ENCODE results near the gene MGAT5.

The MGAT5 gene, protein sequence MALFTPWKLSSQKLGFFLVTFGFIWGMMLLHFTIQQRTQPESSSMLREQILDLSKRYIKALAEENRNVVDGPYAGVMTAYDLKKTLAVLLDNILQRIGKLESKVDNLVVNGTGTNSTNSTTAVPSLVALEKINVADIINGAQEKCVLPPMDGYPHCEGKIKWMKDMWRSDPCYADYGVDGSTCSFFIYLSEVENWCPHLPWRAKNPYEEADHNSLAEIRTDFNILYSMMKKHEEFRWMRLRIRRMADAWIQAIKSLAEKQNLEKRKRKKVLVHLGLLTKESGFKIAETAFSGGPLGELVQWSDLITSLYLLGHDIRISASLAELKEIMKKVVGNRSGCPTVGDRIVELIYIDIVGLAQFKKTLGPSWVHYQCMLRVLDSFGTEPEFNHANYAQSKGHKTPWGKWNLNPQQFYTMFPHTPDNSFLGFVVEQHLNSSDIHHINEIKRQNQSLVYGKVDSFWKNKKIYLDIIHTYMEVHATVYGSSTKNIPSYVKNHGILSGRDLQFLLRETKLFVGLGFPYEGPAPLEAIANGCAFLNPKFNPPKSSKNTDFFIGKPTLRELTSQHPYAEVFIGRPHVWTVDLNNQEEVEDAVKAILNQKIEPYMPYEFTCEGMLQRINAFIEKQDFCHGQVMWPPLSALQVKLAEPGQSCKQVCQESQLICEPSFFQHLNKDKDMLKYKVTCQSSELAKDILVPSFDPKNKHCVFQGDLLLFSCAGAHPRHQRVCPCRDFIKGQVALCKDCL

DNA sequence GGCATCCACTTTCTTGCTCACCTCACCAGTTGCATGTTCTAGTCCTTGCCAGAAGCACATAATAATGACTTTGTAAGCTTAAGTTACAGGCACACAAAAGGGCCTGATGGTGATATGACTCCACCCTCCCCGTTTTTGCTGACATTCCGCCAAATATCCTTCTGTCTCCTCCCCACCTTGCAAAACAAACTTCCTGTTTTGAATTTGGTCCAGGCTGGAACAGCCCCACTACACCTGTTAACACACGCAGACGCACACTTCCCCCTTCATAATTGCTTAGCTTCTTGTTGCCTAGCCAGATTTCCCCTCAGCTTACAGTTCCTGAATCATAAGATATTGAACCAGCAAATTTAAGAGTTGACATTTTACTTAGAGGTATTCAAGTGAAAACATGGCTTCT lies at the start of gene MGAT5:
MGAT5 (plus strand) TSS at position 269 of the 400 bp plus-strand sequence. CDS start 332 bp downstream, outside the sequence.
- DNase-seq, result no peak

DNA sequence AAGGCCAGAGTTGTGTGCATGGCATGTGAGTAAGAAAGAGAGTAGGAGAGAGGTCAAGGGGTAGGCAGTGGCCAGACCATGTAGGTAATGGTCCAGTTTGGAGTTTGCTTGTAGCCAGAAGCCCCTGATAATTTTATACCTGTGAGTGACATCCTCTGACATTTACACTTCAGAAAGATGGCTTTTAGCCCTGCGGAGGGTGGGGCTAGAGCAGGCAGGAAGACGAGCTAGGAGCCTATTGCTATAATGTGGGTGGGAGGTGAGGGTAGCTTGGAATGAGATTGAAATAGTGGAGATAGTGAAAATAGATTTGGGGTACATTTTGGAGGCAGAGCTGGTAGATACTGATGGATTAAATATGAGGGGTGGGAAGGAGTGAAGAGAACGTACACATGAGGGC lies 48.8 kb upstream of the MGAT5 start:
- DNase-seq, result no peak

DNA sequence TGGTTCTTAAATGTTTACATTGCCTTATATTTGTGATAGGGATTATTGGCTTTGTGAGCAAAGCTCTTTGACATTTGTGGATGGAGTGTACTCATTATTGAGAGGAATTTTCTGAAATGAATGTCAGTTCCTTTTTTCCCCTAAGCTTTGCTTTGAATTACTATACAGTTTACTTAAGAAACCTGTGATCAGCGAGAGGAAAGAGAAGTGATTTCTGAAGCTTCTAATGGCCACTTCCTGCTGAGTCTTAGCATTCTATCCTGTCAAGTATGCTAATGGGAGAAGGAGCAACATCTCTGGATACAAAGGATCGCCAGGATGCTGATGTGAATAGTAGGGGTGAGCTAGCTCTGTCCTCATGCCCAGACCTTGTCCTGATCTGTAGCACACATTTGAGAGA lies 47.8 kb upstream of the MGAT5 start:
- DNase-seq, result peak; percentile 17

DNA sequence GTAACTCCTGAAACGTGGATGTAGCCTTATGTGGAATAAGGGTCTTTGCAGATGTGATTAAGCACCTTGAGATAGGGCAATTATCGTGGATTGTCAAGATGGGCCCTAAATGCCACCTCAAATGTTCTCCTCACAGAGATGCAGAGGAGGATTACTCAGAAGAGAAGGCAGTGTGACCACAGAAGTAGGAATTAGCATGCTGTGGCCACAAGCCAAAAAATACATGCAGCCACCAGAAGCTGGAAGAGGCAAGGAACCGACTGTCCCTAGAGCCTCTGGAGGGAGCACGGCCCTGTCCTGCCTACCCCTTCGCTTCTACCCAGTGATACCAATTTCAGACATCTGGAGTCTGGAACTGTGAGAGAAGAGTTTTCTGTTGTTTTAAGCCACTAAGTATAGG lies 47.3 kb upstream of the MGAT5 start:
- DNase-seq, result no peak

DNA sequence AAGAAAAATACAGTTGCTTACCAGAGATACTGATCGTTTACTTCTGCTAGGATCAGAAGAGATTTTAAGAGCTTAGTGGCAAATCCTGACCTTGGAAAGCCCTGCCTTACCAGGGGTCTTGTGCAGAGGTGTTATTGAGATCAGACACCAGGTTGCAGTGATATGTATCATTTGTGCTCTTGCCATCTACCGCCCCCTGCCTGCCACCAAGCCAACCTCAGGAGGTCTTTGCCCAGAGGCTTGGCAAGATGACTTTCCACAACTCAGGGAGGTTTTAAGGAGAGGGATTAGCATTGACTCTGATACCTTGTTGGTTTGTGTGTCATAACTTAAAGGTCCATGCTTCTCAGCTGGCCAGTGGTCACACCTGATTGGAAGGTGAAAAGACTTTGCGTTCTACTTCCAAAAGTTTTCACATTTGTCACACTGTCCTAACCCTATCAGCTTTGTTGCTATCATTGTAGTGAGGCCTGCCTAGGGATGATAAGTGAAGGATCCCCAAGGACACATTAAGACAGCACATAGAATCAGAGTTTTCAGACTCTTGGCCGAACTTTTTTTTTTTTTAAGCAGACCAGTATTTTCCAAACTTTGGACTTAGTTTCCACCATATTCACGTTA lies 46.2 kb upstream of the MGAT5 start:
- peak; percentile 19 for DNase-seq

DNA sequence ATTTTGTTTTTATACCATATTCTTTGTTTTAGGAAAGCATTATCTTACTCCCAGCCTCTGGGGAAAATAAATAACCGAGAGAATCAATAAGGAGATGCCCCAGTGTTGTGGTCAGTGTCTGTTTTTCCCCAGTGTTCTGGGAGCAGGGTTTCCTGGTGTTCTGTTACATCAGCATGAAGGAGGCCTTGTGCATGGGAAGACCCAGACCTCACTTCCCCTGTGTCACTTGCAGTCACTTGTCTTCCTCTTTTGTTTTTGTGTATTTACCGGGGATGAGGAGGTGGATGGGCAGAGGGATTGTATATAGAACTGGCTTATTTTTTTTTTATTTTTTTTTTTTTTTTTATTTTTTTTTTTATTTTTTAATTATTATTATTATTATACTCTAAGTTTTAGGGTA lies 45.0 kb upstream of the MGAT5 start:
- peak; percentile 31 for DNase-seq

DNA sequence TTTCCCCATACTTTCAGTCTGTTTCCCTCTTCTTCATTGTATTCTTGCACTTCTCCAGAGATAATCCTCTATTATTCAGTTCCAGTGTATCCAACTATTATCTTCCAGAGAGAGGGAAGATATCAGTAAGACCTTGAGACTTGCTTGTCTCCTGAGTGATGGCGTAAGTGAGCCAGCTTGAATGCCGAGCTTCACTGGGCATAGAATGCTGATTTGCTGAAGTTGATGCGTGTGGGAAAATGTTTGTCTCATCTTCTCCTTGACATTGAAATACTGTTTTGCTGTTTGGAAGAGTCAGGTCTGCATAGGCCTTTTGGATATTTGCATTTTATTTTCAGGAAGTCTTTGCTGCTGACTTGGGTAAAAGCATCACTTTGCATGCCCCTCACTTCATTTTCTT lies 41.1 kb upstream of the MGAT5 start:
- DNase-seq, result no peak

DNA sequence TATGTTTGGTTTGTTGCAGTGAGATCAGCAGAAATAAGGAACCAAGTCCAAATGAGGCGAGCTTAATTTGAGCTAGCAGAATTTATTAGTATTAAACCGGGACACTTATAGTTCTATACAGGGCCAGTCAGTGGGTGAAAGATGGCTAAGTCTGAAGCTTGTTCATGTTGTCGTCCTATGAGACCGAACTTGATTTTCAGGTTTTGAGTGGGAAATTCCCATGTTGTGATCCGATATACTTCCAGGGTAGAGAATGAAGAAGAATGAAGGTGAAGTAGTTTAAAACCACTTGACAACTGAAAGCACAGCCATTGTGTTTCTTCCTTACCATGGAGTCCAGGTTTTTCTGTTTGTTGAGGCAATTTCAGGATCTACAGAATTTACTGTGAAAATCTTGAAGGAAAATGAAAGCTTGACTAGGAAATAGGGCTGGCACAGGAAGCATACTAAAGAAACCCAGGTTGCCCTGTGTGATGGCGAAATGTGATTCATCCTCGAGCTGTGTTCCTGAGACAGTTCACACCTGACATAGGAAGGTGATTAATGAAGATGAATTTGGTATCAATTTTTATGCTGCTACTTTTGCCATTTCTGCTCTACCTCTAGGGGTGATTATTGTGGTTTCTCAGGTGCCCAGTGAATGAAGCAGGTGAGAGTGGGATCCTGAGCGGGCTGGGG lies 37.6 kb upstream of the MGAT5 start:
- no peak for DNase-seq

DNA sequence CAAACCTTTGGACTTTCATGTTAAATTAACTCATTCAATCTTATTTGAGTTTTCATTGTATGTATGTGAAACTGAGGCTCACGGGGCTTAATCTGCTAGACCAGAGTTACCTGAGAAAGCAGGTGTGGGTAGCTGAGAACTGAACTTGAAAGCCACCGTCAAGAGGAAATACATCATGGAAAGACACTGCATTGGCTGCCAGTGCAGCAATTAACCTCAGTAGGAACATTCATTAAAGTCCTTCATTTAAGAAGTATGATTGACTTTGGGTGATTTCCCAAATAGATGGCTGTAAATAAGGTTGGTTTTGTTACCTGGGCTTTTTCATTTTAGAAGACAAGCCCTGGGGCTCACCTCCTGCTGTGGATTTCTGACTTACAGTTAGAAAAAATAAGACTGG lies 36.5 kb upstream of the MGAT5 start:
- DNase-seq, result no peak

DNA sequence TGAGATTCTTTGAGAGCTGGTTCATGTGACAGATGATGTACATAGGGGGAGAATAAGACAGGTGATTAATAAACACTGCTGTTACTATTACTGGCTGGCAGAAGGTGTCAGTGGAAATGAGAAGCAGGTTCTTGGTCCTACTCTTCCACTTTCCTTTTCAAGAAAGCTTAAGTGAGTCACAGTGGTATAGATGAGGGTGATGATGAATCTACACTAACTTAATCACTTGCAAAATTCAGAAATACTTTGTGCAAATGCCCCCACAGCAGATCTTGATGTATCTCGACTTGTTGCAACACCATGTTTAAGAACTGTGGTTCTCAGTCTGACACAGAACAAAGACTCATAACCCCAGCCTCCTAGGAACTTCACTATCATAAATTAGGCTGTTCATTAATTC lies 35.9 kb upstream of the MGAT5 start:
- DNase-seq, result no peak

DNA sequence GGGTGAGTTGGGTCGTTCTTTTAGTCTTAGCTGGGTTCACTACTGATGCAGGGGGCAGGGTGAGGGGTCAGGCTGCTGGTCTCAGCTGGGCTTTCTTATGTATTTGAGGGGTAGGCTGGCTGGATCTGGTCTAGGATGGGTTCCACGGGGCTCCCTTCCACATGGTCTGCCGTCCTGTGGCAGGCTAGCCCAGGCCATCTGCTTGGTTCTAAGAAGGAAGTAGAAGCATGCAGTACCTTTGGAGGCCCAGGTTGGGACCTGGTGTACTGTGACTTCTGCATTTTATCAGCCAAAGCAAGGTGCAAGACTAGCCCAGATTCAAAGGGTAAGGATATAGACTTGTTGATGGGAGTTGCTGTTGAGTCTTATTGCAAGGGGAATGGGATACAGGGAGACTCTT lies 35.5 kb upstream of the MGAT5 start:
- no peak for DNase-seq

DNA sequence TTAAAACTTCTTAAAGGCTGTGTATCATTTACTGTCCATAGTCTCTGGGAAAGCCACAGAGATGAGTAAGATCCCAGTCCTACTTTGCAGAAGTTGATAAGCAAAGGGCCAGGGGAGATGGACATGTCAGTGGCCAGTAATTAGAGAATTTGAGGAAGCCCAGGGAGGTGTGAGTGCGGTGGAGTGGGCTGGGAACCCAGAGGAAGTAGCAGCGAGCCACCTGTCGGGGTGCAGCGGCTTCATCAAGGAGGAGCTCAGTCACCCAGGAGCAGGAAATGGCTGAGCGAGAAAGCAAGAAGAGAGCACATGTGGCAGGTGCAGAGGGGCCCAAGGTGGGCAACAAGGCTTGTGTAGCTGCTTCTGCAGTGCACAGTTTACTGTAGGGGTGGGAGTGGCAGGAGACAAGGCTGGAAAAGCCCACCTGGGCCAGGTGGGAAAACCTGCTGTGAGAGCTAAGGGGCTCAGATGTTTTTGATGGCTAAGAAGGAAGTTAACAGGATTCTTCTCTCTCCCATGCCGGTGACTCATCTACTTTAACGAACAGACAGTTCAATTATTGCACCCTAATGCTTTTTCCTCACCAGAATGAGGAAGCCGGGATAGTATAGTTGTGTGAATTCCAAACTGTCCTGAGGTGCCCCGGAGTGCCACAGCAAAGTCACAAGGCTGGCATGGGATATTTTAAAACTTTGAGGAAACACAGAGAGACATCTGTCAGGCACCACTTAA lies 34.8 kb upstream of the MGAT5 start:
- no peak for DNase-seq

DNA sequence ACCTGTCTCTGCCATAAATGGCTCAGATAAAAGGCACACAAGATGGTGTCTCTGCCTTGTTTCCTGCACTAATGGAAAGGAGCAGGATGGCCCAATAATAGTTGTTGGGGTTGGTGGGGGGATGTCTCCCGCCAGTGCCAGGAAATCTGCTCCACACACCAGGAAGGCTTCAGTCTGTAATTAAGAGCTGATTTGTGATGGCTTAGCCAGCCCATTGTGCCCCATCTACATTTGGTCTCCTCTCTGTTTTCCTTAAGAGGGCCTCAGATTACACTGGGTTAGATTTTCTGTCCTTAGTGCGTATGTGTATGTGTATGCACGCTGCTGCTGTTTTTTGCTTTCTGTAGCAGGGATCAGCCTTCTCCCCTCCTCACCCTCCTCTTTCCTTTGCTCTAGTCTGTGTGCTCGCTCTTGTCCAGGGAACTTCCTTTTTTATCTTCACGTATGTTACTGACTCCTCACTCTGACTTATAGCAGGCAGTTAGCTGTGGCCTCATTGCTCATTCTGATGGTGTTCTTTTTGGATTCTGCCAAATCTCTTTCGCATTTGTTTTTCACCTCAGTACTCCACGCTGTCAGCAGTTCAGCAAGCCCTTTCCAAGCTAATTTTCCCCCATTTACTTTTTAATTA lies 33.4 kb upstream of the MGAT5 start:
- no peak for DNase-seq

DNA sequence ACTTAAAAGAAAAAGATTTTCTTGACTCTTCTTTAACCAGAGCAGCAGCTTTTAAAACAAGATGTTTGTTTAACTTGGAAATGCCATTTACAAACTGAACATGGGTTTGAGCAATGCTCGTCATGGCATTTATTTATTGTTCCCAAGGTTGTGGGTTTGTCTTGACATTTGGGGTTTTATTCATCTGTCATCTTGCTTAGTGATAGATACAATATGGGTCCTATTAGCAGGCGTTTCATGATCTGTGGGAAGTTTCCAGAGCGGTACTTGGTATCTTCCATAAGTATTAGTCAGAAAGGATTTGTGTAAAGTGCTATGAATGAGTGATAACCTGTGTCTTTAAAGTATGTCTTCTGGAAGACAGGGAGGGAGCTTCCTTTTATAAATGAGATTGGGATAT lies 29.9 kb upstream of the MGAT5 start:
- no peak for DNase-seq

DNA sequence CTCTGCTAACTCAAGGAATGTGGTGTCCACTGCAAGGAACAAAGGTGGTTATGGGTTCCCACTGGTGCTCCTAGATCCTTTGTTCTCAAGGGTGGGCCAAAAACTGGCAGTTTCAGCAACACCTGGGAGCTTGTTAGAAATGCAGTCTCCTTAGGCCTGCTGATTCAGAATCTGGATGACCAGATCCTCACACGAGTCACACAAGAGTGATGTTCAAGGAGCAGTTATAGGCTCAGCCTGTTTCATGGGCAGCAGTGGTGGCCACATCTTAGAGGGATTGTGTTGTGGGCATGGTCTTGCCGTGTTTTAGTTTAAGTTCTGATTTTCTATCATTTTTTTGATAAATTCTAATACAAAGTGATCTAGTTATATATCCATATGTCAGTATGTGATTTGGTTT lies 28.7 kb upstream of the MGAT5 start:
- DNase-seq, result no peak

DNA sequence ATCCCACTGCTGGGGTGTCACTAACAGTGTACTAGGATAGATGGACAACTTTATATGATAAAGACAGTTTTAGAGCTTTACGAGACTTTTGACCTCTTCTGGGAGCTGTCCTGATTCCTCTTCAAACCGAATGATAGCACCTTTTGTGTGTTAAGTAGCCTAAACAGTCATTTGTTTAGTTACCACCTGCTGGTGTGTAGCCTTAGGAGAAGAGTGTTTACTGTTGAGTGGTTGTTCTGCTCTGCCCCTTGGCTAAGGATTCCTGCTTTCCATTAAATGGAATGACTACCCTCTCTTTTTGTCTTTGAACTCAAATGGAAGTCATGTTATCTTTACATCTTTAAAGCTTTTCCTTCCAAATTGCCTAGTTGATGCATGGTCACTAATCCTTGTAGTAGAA lies 28.0 kb upstream of the MGAT5 start:
- DNase-seq, result no peak

DNA sequence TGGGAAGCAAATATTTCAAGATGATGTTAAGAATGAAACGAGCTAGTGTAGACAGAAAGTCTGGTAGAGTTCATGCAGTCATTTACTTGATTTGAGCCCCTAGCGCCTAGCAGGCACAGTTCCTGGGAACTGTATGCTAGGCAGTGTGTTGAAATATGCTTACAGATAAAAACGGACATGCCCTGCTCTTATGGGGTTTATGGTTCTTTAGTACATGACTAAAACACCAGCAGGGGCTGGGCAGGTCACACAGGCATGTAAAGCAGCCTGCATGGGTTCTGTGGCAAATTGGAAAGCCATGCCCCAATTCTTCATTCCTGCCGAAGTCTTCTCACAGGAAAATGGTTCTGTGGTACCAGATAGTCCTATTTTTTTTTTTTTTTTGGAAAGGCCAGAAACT lies 27.3 kb upstream of the MGAT5 start:
- DNase-seq, result no peak

DNA sequence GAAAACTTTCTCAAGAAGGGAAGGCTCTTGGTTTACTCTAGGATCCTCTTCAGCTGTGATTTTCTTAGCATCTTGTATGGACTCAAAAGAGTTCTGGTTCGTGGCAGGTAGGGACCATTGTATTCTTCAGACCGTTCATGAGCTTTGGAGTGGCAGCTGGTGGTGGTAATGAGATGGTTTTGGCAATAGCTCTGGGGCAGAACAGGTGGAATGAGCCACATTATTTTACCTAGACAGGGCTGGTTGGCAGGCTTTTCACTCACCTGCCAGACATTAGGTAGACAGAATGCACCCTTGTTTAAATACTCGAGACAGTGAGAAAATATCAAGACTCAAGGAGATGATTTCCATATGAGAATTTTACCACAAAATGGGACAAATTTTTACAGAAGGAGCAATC lies 26.2 kb upstream of the MGAT5 start:
- DNase-seq, result no peak

DNA sequence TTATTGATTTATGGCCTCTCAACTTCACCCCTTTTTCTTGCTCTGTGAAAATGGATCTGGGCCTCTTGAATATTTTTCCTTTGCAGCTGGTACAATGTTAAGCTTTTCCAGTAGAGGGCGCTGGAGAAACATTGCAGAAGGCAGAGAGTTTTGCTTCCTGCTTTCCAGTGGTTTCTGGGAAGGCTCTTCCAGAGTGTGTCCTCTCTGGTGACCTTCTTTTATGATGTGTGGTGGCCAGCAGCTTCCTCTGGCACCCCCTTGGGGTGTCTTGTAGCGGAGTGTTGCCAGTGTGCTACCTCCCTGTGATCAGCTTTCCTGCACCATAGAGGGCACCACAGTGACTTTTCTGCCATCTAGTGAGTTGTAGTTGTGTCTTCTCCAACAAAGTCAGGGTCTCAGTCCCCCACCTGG lies 25.4 kb upstream of the MGAT5 start:
- no peak for DNase-seq

DNA sequence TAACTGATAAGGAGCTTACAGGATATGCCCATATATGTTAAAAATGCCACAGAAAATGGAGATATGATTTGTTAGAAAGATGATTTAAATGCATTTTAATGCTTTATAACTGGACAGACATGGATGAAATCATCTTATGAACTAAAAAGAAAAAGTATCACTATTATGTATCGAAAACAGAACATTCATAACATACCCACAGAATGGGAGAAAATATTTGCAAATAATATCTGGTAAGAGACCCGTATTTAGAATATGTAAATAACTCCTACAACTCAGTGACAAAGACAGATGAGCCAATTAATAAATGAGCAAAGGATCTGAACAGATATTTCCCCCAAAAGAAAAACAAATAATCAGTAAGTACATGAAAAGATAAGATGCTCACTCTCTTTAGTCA lies 24.3 kb upstream of the MGAT5 start:
- no peak for DNase-seq

DNA sequence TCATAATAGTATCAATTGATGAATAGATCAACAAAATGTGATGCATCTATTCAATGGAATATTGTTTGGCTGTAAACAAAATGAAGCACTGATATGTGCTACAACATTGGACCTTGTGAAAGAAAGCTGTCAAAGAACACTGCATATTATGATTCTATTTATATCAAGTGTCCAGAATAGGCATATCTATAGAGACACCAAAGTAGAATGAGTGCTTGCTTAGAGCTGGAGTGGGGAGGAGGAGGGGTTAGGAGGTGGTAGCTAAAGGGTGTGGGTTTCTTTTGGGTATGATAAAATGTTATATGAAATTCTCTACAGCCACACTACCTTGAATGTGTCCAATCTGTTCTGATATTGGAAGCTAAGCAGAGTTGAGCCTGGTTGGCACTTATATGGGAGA lies 23.0 kb upstream of the MGAT5 start:
- DNase-seq, result no peak

DNA sequence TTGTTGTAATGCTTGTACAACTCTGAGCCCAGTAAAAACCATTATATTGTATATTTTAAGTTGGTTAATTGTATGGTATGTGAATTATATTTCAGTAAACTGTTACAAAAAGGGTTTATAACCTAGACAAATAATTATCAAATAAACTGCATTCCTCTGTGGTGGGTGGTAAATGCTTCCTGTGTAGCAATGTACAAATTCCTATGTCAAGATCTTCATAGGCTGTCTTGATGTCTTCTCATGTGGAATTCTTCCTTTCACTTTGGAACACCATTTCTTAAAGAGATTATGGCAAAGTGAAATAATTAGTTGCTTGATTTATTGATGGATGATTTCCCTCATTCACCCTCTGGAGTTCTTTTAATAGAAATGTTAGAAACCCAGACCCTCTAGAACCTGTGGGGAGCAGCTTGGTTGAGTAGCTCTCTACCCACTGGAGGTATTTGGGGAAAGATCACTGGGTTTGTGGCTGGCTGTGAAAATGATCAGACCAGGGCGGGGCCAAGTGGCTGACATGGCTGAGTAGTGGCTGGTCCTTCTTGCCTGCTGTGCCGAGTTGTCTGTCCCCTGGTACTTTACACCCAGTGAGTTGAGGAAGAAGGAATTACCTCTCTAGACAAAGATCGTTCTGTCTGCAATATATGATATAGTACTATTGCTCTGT lies 22.4 kb upstream of the MGAT5 start:
- DNase-seq, result no peak

All from midbrain (tissue), 1 donor.